HG03097 (cell line): ENCODE measurements around the gene LARGE1.

Experiments
- ATAC-seq: cut with Tn5 transposase; IDR thresholded peaks from one replicate; pipeline ENCODE4 v1.9.1; 2021; ENCODE audit not compliant: unreplicated experiment, low FRiP score

The LARGE1 gene

DNA sequence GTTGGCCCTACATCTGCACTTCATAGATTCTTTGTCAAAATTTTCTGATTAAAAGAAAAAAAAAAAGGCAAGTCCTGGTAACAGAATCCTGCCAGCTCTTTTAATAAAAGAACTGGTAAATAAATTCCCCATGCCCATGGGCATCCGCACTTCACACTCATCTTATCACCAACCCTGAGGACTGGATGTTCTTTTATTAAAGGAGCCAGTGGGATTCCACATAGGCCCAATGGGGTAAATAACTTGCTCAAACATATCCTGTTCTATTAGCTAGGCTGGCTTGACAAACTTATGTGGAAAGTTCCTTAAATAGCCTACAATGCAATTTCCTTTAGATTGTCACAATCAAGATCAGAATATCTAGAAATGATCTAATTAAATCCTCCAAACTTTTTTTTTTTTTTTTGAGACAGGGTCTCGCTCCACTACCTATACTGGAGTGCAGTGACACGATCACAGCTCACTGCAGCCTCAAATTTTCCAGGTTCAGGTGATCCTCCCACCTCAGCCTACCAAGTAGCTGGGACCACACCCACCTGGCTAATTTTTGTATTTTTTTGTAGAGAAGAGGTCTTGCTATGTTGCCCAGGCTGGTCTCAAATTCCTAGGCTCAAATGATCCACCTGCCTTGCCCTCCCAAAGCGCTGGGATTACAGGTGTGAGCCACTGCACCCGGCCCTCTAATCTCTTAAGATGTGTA lies 380.9 kb downstream of the LARGE1 start:
- no peak for ATAC-seq

DNA sequence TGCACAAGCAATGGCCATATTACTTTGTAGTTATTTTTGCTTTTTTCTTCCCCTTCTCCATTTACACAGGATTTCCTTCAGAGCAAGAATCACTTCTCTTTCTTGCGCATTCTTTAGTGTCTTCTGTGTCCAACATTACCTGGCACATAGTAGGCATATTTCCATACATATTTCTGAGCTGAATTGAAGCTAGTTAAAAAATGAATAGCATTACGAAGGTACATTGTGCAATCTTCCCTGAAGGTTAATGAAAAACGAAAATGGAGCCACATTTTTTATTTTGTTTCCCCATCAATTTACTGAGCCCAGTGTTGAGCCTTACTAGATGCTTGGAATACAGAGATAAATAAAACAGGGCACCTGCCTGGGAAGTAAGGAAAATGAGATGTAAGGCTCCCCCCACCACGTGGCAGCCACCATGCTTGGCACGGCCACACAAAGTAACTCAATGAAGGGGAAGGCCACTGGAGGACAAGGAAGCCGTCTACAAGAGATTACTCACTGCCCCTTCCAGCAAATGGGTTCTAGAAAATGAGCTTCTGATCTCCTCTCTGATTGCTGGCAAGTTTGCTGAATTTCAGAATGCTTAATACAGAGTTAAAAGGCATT lies 381.9 kb downstream of the LARGE1 start:
- ATAC-seq = no peak

DNA sequence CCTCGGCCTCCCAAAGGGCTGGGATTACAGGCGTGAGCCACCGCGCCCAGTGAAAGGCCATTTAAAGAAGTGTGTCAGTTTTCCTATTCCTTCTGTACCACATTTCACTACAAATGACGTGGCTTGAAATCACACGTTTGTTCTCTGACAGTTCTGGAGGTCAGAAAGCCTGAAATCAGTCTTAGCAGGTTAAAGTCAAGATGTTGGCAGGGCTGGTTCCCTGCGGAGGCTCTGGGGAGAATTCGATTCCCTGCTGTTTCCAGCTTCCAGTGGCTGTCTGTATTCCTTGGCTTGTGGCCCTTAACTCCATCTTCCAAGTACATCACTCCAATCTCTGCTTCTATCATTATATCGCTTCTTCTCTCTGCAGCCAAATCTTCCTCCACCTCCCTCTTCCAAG lies 383.2 kb downstream of the LARGE1 start:
- no peak for ATAC-seq

DNA sequence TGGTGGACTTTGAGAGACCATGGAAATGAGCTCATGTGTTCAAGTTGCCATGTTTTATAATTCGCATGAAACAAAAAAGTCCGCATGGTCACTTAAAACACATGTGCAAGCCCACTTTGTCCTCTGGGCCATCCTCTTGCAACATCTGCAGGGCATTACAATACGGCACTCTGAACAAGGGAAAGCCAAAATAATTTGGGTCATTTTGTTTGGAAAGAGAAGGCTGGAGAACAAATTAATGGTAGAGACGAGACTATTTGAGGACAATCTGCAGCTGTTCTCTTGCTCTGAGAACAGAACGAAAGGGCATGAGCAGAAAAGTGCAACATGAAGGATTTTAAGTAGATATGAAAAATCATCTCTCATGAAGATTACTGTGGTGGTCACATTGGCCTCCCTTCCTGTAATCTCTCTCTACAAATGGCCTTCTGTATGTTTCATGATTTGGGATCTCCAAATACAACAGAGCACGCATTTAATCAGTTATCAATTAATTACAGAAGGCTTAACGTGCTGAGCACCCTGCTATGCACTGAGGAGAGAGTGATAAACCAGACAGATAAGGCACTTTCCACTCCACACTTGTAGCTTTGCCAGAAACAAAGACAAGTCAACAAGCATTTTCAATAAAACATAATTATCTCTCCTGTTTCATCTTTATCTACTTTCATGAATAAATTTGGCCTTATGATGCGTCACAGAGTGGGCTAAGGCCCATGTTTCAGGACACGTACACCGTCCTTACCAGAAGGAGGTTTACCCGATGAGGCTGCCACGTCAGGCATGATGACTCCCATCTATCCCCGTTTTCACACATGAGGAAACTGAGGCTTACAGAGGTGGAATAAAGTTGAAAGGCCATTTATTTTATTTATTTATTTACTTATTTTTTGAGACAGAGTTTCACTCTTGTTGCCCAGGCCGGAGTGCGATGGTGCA lies 384.1 kb downstream of the LARGE1 start:
- no peak for ATAC-seq

DNA sequence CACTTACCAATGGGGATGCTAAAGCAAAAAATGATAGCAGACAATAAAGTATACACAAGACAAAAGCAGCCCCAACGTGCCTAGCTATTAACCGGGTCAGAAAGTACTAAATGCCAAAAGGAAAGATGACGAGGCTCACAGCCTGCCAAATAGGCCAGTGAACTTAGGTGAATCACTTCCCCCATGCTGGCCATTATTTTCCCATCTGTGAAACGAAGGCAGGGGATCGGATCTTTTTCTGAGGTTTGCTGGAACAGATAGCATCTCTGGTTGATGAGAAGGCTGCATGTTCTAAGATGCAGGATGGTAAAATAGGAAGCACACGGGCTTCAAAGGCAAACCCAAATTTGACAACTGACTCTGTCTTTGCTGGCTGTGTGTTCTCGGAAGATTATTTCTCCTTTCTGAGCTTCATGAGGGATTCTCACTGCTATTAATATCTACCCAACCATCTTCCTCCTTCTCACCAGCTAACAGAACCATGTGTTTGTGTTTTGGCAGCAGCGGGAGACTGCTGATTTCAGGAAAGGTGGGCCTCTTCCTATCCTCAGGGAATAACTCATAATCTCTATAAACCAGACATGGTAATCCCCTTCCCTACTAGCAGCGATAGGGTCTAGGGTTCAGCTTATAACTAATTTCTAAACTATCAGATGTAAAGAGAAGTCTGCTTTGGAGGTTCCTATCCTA lies 390.7 kb downstream of the LARGE1 start:
- ATAC-seq = no peak

DNA sequence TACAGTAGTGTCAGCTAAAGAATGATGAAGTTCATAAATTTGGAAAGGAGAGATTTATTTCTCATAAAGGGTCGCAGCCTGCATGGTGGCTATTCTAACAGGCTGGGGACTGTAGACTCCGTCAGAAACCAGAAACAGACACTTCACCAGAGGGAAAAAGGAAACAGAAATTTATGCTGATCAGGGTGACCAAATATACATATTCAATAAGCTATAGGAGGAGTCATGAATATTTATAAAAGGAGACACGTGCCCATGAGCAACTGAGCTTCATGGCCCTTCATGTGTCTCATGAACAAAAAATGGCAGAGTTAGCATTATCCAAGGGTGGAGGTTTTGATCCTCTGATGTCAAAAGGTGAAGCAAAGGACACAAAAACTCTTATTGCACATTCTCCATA lies 392.1 kb downstream of the LARGE1 start:
- no peak for ATAC-seq

DNA sequence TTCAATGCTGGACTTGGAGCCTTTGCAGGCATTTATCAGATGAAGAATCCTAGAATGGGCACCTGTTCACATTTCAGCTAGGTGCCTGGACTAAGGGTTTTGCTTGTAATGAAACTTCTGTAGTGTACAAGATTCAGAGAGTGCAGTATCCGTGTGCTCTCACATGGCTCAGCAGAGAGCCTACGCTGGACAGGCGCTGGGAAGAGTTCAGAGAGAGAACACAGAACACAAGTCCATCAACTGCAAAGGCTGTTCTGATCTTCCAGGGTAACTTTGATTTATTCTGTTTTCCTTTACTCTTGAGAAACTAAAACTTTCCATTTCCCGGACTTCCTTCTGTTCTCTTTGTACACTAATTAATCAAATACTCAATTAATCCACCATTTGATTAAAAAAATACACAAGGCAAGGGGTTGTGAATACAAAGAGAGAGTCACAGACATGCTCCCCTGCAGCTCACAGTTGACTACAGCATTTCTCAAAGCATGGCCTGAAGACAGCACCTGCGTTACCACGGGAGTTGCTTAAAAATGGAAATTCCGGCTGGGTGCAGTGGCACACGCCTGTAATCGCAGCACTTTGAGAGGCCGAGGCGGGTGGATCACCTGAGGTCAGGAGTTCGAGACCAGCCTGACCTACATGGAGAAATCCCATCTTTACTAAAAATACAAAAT lies 393.7 kb downstream of the LARGE1 start:
- no peak for ATAC-seq

DNA sequence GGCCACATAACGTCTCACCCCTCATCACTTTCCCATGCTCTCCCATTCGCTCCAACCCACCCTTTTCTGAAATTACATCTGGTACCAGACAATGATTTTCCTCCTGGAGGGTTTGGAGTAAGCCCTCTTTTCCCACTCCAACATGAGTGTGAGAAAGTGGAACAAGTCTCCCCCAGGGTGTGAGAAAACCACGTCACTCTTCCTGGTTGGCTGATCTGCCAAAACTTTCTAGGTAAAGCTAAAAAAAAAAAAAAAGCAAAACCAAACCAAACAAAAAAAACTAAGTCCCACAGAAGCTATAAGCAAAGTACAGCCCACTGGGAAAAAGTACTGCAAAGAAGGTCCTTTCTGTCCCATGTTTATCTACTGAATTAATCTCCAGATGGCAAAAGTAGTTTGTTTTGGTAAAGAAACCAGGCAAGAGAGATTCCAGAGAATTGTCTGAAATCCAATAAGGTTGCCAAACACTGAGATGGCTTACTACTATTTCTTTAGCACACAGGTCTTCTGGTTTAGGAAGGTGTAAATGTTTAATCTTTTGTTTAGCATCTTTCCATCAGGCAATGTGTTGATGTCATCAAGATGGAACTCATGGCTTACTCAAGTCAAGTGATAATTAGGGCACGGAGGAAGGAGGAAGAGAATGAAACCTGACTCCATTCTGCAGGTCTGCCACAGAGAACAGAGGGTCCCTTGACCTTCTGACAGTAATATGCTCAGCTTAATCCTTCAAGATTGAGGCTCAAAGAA lies 395.6 kb downstream of the LARGE1 start:
- ATAC-seq = no peak

DNA sequence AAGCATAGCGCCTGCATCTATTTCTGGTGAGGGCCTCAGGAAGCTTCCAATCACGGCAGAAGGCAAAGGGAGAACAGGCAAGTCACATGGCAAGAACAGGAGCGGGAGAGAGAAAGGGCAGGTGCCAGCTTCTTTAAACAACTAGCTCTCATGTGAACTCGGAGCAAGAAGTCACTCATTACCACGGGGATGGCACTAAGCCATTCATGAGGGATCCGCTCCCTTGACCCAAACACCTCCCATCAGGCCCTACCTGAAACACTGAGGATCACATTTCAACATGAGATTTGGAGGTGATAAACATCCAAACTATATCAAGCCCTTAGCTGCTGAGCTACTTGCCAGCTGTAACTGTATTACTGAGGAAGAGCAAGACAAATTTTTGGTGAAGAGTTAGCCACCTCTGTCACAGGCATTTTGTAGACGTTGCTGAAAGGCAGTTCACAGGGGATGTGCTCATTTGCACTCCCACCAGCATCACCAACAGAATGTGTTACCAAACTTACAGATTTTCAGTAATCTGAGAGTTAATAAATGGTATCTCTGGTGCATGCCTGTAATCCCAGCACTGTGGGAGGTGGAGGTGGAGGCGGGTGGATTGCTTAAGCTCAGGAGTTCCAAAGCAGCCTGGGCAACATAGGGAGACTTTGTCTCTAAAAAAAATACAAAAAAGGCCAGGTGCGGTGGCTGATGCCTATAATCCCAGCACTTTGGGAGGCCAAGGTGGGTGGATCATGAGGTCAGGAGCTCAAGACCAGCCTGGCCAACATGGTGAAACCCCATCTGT lies 398.2 kb downstream of the LARGE1 start:
- ATAC-seq = no peak

DNA sequence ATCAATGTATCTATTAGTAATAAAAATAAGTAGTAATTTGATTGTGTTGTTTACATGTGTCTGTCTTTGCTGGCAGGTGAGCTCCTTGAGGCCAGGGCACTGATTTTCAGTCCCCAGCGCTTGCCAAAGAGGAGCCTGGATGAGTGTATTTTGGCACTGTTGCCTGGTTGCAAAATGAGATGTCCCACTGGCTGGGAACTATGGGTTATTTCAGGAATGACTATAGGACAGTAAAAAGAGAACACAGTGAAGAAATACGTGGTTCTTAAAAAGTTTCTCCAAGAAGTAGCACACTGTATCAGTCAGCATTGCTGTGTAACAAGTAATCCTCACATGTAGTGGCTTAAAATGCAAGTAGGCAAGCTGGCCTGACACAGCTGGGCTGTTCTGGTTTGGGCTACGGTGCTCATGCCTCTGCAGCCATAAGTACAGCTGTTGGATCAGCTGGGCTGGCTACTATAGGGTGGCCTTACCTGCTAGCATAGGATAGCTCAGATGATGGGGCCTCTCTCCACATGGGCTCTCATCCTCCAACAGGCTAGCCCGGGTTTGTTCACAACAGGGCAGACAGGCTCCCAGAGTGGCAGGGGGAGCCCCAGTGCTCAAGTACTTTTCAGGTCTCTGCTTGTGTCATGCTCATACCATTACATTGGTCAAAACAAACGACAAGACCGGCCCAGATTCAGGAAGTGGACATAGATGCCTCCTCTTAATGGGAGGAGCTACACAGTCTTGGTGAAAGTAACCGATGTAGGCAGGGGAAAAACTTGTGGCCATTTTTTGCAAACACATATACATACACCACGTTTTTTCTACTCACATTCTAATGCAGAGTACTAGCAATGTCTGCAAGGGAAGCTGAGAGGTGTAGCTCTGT lies 399.1 kb downstream of the LARGE1 start:
- no peak for ATAC-seq

DNA sequence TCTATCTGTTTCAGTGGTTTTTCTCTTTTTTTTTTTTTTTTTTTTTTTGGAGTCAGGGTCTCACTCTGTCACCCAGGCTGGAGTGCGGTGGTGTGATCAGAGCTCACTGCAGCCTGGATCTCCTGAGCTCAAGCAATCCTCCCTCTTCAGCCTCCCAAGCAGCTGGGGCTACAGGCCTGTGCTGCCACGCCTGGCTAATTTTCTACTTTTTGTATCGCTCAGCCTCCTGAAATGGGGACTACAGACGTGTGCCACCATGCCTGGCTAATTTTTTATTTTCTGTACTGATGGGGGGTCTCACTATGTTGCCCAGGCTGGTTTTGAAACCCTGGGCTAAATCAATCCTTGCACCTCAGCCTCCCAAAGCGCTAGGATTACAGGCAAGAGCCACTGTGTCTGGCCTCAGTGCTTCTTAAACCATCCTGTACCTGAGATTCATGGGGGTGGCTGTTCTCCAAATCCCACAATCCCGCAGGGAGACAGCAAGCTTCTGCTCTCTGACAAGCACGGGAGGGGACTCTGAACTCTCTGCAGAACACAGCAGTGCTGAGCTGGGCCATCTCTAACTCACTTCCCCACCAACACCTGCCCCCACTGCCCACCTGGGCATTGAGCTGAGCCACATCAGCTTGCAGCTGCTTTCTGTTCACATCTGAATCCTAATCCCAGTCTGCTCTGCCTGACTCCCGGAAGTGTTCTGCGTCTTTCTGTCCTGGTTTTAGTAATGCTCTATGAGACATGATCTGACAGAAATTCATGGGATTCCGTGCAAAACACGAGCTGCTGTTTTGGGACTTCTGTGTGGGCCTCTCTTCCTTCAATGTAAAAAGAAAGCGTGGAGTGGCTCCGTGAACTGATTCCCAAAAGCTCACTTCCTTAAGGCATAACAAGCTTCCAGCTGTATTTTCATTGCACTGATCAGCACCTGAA lies 400.0 kb downstream of the LARGE1 start:
- ATAC-seq = no peak

DNA sequence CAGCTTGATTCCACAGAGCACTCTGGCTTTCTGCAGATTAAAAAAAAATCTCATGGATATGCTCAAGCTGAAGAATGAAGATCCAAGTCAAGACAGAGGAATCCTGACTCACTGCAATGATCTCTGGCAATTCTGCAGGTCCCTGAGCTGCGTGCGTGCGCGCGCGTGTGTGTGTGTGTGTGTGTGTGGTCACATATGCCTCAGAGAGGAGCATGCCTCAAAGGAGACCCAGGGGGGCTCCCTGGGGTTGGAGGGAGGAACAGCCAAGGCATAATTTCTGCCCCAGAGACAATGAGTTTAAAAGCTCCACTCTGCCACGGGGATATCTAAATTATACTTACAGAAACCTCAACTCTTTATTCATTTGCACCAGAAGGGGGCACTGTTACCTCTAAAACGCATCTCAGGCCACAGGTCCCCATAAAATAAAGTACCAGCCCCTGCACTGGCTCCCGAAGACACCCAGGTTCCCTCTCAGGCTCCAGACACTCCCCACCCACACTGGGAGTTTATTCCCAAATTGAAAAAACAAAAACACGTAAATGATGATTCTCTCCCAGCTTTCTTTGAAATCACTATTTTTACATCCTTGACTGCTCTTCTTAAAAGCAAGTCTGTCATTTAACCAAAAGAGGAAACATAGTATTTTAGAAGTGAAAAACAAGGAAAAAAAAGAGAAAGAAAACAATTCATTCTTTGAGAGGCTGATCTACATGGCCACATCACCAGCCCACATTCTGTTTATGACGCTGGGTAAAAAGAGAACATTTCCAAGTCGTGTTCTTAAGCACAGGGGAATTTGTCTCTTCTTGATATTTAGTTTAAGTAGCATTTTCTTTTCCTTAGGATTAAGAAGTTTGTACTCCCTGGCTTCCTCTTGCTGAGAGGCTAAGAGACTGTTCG lies 401.0 kb downstream of the LARGE1 start:
- no peak for ATAC-seq

DNA sequence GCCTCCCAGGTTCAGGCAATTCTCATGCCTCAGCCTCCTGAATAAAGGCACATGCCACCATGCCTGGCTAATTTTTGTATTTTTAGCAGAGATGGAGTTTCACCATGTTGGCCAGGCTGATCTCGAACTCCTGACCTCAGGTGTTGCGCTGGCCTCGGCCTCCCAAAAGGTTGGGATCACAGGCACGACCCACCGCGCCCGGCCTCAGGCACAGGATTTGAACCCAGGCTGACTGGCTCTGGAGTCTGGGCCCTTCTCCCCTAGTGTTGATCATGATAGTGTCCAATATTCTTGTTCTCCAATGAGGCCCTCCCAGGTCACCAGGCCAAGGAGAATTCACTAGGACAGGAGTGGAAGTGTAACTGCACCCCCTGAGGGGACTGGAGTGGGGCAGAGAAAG lies 401.9 kb downstream of the LARGE1 start:
- no peak for ATAC-seq

DNA sequence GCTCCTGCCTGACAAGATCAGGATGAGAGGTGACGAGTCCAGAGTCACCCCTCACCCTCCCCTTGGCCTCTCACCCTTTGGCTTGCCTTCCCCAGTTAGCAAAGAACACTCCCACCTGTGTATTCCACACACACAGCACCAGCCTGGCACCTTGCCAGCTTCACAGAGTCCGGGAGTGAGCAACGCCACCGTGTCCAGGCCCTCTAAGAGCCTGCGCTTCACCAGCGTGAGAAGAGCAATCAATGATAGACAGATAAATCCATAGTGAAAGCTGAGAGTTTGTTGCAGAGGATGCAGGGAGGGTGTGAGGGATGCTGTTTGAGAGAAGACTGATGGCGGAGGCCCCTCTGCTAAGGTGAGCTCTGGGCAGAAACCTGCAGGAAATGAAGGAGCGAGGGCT lies 404.5 kb downstream of the LARGE1 start:
- no peak for ATAC-seq

DNA sequence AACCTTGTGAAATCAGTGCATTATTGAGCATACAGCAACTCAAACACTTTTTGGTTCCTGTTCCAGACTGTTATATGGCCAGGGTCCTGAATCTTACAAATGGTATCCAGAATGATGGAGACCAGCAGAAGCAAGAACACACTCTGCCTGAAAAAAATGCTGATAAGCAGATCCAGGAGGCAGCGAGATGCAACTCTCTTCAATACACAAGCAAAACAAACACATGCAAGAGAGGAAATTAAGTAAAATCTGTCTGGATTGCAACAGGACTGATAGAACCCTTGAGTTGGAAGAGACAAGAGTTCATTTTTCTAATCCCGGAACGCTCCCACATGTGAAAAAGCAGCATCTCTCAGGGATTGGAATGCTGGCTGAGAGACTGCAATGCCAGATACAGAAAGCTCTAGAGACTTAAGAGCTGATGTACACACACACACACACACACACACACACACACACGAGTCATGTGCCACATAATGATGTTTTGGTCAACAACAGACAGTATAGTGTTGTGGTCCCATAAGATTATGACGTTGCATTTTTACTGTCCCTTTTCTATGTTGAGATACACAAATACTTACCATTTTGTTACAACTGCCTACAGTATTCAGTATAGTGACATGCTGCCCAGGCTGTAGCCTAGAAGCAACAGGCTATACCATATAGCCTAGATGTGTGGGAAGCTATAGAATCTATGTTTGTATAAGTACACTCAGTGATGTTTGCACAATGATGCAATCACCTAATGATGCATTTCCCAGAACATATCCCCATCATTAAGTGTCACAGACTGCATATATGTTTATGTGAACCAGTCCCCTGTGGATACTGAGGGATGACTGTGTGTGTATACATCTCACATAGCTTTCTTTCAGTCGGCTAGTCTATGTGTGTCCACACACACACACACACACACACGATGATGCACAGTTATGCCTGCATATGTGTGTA lies 406.6 kb downstream of the LARGE1 start:
- ATAC-seq = no peak
